ENCODE data around the gene PLK1.

DNA sequence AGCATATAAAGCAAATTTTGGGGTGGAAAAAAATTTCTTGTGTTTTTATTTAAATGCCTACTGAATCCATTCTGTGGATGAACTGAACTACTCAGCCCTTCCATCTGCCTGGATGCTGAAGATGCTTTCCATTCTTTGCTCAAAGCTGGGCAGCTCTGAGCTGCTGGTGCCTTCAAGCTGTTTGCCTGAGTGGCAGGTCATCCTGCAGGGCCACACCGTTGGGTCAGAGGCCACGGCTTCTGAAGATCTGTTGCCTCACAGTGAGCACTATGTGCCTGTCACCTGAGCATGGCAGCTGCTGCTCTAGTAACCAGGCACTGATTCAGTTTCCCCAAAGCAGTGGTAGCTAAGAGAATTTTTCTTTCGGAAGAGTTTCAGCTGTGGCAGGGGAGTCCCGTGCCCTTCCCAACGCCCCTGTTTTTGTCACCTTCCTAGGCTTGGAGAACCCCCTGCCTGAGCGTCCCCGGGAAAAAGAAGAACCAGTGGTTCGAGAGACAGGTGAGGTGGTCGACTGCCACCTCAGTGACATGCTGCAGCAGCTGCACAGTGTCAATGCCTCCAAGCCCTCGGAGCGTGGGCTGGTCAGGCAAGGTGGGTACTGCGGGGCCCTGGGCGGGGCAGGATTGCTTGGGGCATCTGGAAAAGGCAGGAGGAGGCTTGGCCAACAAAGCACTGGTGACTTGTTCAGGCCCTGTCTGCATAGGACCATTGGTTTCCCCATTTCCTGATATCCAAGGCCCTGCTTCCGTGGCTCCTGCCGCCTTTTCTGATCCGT is 8.5 kb downstream of the PLK1 start:
- TF ChIP-seq, protein P1, sequence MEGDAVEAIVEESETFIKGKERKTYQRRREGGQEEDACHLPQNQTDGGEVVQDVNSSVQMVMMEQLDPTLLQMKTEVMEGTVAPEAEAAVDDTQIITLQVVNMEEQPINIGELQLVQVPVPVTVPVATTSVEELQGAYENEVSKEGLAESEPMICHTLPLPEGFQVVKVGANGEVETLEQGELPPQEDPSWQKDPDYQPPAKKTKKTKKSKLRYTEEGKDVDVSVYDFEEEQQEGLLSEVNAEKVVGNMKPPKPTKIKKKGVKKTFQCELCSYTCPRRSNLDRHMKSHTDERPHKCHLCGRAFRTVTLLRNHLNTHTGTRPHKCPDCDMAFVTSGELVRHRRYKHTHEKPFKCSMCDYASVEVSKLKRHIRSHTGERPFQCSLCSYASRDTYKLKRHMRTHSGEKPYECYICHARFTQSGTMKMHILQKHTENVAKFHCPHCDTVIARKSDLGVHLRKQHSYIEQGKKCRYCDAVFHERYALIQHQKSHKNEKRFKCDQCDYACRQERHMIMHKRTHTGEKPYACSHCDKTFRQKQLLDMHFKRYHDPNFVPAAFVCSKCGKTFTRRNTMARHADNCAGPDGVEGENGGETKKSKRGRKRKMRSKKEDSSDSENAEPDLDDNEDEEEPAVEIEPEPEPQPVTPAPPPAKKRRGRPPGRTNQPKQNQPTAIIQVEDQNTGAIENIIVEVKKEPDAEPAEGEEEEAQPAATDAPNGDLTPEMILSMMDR (IDR thresholded peaks at IDR 0.05) = no peak
- TF ChIP-seq POLR2A (IDR thresholded peaks at IDR 0.05) = no peak

Measured in testis (tissue), 2 donors.